Activated T-cell treated with anti-CD3 and anti-CD28 coated beads, Interleukin-2, amount 50 U/mL, for 24 hours (primary cell): ENCODE measurements around the gene AQP12A.
"Not testable (repeated sequence)": the region's sequence is repeated elsewhere in the genome, so short reads cannot be mapped to it uniquely, and the experiment has no call there.

Experiments
- DNase-seq: peaks from one replicate; pipeline ENCODE4 v3.0.0-alpha.2; 2020
- H3K27ac Mint-ChIP-seq: 2 replicates; pipeline ENCODE4 v1.8.0; 2020; ENCODE audit warnings: mild to moderate bottlenecking, mixed read lengths
- H3K27me3 Mint-ChIP-seq: 2 replicates; pipeline ENCODE4 v1.8.0; 2020; ENCODE audit warnings: mixed read lengths
- H3K36me3 Mint-ChIP-seq: 2 replicates; pipeline ENCODE4 v1.8.0; 2020; ENCODE audit warnings: low read depth, mixed read lengths
- H3K4me1 Mint-ChIP-seq: 2 replicates; pipeline ENCODE4 v1.8.0; 2020; ENCODE audit warnings: low read depth, mixed read lengths
- H3K4me3 Mint-ChIP-seq: 2 replicates; pipeline ENCODE4 v1.8.0; 2020; ENCODE audit warnings: mild to moderate bottlenecking, moderate library complexity, mixed read lengths
- H3K9me3 Mint-ChIP-seq: 2 replicates; pipeline ENCODE4 v1.8.0; 2020; ENCODE audit warnings: mixed read lengths

AQP12A gene

DNA sequence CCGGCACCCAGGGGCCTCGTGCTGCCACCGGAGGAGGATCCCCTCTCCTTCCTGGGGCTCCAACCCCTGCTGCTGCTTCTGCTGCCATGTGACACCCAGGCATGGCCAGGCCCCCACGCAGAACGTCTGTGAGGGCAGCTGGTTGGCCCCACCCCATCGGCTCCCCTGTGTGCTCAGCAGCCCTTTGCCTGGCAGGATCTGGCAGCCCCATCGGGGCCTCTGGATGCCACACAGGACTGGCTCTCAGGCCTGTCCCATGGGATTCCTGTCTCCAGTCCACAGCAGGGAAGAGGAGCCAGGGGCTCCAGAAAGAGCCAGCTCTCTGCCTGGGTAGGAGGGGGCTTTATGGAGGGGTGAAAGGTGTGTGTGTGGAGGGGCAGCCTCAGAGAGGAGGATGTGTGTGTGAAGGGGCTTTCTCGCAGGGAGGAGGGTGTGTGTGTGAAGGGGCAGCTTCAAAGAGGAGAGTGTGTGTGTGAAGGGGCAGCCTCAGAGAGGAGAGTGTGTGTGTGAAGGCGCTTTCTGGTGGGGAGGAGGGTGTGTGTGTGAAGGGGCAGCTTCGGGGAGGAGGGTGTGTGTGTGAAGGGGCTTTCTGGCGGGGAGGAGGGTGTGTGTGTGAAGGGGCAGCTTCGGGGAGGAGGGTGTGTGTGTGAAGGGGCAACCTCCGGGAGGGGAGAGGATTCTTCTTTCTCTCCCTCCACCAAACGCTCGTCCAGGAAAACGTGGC, 17.0 kb upstream of the AQP12A start:
- not testable (repeated sequence) for DNase-seq

DNA sequence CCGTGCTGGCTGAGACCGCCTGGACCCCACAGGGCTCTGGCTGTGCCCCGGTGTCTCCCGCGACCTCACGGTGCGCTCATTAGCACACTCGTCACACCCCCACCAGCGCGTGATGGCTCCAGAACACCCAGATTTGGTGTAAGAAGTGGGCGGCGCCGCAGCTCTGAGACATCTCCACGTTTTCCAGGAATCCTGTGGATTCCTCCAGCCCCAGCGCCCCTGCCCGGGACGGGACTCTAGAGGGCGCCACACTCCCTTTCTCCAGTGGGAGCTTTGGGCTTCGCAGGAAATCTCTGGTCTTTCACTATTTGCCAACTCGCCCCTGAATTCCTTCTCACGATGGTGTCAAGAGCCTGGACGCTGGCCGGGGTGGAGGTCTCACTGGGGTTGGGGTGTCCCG, 16.3 kb upstream of the AQP12A start:
- not testable (repeated sequence) for H3K4me1 Mint-ChIP-seq, H3K27ac Mint-ChIP-seq, DNase-seq

More for the DNA sequence above, 17.0 kb upstream of the AQP12A start:
- H3K9me3 Mint-ChIP-seq, H3K4me3 Mint-ChIP-seq, H3K36me3 Mint-ChIP-seq, H3K27ac Mint-ChIP-seq, H3K4me1 Mint-ChIP-seq: not testable (repeated sequence)
- H3K27me3 Mint-ChIP-seq: peaks cover 26% of the 10 kb centered on the region

DNA sequence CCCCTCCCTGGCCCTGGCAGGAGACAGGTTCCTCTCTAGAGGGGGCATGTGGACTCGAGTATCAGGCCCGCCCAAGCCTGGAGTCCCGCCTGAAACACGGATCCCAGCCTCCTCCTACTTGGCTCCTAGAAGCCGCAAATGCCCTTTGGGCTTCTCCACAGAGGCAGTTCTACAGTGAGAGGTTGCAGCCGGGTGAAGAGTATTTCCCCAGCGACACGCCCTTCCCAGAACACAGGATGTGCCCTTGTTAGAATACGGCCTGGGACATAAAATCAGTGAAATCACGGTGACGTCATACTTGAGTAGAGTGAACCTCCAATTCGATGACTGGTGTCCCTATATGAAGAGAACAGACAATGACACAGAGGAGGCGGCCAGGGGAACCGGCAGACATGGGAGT, 13.6 kb upstream of the AQP12A start:
- not testable (repeated sequence) for H3K36me3 Mint-ChIP-seq, DNase-seq, H3K27ac Mint-ChIP-seq, H3K4me3 Mint-ChIP-seq, H3K9me3 Mint-ChIP-seq, H3K4me1 Mint-ChIP-seq
- peaks cover 14% of the 10 kb centered on the region for H3K27me3 Mint-ChIP-seq

More for the DNA sequence above, 16.3 kb upstream of the AQP12A start:
- H3K9me3 Mint-ChIP-seq, H3K4me3 Mint-ChIP-seq, H3K36me3 Mint-ChIP-seq: not testable (repeated sequence)
- peaks cover 26% of the 10 kb centered on the region for H3K27me3 Mint-ChIP-seq

DNA sequence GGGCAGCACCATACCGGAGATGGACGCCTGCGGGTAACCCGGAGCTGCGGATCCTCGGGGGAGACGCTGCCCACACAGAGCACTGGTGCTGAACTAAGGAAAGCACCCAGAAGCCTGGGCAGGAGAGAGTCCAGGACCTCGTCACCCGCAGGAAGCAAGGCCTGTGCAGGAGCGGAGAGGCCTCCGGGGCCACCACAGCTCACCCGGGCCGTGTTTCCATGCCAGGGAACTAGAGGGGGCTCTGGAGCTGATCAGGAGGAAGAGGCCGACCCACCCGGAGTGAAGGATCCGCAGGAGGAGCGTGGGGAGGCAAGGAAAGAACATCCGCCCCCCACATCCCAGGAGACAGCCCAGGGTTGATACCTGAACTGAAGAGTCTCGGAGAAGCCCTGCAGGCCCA, 12.8 kb upstream of the AQP12A start:
- H3K27me3 Mint-ChIP-seq, H3K36me3 Mint-ChIP-seq, H3K4me1 Mint-ChIP-seq, H3K9me3 Mint-ChIP-seq, H3K4me3 Mint-ChIP-seq, H3K27ac Mint-ChIP-seq, DNase-seq: not testable (repeated sequence)

DNA sequence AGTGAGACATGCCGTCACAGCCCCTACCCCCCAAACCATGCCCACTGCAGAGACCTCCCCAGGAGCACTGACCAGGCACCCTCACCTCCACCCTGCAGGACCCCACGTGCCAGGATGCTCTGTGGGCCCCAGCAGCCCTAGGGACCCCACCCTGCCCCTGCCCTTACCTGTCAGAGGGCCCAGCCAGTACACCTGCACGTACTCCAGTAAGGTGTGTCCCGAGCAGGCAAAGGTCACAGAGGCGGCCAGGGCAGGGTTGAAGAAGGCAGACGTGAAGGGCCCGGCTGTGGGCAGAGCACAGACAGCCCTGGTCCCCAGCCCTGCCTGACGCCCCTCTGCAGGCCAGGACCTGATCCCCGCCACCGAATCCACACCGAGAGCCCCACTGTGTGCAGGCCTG, 11.5 kb upstream of the AQP12A start:
- H3K27ac Mint-ChIP-seq, H3K36me3 Mint-ChIP-seq, DNase-seq, H3K4me3 Mint-ChIP-seq, H3K27me3 Mint-ChIP-seq, H3K9me3 Mint-ChIP-seq, H3K4me1 Mint-ChIP-seq: not testable (repeated sequence)

DNA sequence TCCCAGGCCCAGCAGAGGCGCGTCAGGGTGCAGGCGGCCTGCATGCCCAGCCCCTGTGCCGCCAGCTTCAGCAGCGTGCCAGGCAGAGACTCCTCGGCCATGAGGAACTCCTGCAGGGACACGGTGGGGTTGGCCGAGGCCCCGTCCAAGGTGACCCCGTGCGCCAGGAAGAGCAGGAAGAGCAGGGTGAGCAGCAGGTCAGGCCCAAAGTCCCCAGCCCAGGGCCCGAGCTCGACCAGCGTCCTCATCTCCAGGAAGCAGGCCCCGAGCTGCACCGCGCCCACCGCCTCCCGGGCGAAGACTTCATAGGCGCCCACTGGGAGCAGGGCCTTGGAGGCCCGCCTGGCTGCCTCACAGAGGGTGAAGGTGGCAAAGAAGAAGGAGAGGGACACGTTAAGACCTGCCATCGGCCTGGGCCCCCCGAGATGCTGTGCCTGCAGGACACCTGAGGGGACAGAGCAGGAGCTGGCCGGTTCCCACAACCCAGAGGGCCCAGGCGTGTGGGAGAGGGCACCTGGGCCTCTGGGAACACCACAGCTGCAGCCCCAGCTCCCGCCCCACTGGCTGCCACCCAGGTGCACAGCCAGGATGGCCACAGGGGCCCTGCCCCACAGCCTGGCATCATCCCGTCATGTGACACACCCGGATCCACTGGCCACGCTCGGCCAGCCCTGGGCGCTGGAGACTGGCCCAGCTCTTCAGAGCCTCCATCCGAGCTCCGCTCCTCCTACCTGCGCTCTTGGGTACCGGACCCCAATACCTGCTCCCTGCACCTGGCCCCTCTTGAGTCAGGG, 9.0 kb upstream of the AQP12A start, which contains the start of gene AQP12B:
AQP12B (minus strand) TSS at position 455 of the 794 bp plus-strand sequence; CDS start at position 407, 48 bp downstream.
- H3K27me3 Mint-ChIP-seq, H3K27ac Mint-ChIP-seq, H3K36me3 Mint-ChIP-seq, H3K9me3 Mint-ChIP-seq, H3K4me3 Mint-ChIP-seq, H3K4me1 Mint-ChIP-seq: not testable (repeated sequence)
- peak; percentile 26 for DNase-seq

DNA sequence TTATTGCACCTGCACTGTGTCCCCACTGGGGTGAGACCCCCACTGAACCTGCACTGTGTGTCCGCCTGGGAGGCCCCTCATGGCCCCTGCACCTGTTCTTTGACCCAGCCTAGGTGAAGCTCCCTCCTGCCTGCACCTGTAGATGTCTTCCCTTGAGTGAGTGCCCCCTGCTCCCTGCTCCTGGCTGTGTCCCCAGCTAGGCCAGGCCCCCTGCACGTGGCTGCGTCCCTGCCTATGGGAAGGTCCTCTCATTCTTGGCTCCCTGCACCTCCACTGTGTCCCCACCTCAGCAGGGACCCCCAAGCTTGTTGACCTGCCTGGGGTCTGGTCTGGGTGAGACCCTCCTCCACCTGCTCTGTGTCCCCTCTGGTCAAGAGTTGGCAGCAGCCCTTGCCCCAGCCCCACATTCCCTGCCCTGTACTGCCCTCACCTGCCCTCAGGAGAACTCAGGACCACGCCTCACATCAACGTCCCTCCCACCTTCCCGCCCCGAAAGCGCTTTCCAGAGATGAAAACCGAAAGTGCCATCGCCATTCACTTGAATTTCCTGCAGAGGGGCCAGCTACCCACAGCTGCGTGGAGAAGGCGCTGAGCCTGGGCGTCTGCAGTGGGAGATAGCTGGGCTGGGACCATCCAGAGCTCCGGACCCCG, 8.2 kb upstream of the AQP12A start:
- H3K4me1 Mint-ChIP-seq, H3K4me3 Mint-ChIP-seq, H3K36me3 Mint-ChIP-seq, H3K27ac Mint-ChIP-seq, H3K27me3 Mint-ChIP-seq, H3K9me3 Mint-ChIP-seq: not testable (repeated sequence)
- peak; percentile 28 for DNase-seq

DNA sequence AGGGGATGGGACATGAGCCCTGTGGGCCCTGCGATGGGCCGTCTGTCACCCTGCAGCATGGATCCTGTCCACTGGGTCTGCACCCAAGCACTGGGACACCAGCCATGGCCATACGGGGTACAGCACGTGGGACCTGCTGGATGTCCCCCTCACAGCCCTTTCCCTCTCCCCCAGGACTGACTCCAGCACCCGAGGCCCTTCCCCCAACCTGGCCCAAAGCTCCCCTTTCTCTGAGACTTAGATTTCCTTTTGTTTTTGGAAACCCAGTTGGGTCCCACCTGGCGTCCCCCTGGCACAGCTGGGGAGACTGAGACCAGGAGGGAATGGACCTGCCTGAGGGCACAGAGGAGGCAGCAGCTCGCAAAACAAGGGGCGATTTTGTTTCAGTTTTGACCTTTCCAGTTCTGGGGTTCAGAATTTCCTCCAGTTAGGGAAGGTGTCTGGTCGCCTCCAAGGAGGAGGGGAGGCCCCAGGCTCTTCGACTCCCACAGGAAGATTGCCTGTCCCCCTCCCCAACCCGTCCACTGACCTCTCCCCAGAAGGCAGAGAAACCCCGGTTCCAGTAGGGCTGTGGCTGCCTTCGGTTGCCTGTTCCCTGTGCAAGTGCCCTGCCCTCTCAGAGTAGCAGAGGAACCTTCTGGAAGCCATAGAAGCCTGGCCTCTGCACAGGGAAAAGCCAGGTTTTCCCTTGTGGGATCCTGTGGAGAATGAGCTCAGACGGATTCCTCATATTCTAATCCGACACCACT, 7.5 kb upstream of the AQP12A start:
- not testable (repeated sequence) for H3K4me3 Mint-ChIP-seq, H3K9me3 Mint-ChIP-seq
- peak; percentile 26 for DNase-seq

DNA sequence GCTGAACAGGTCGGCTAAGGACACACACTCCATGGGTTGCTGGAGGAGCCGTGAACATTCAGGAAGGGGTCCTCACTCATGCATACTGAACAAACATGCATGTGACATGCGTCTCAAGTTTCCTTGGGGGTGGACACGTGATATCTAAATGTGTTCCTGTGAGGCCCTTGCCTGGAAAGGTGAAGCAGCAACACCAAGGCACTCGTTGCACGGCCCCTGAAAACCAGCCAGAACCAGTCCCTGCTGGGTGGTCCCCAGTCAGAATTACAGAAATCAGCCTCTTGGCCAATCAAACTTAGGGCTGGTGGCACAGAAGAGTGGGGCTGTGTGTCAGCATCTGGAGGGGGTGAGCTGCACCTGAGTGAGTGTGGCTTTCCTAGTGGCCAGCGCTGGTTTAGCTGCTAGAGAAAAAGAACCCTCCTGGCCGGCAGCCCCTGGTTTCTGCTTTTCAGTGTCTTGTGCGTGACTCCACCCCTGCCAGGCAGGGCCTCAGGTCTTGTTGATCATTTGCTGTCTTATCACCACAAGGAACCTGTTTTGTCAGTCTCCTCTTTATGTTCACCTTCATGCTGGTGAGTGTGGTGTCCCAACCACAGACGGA, 5.8 kb upstream of the AQP12A start:
- Mint-ChIP-seq H3K27me3 (no peaks in the 10 kb centered on the region), H3K27ac (no peak overlapping the region), H3K36me3 (no peaks in the 10 kb centered on the region), H3K4me3 (no peak overlapping the region), H3K9me3 (no peaks in the 10 kb centered on the region), H3K4me1 (peaks cover 13% of the 10 kb centered on the region)
- DNase-seq: no peak

More for the DNA sequence above, 7.5 kb upstream of the AQP12A start:
- not testable (repeated sequence) for H3K27me3 Mint-ChIP-seq, H3K36me3 Mint-ChIP-seq, H3K27ac Mint-ChIP-seq, H3K4me1 Mint-ChIP-seq

DNA sequence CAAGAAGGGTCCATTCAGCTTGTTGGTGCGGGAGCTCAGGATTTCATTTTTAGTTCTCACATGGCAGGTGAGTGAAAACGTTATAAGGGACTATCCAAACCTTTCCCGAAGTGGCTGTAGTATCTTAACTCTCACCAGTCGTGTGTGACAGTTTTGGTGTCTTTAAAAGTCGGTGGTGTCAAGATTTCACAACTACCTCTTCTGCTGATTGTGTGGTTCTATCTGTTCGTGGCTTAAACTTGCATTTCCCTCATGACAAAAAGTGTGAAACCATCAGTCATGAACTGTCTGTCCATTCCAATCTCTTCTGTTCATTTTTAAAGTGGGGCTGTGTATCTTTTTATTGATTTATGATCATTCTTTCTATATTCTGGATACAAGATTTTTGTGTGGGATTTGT, 5.2 kb upstream of the AQP12A start:
- no peak overlapping the region for H3K27ac Mint-ChIP-seq
- no peaks in the 10 kb centered on the region for H3K9me3 Mint-ChIP-seq
- H3K4me1 Mint-ChIP-seq: peaks cover 15% of the 10 kb centered on the region

DNA sequence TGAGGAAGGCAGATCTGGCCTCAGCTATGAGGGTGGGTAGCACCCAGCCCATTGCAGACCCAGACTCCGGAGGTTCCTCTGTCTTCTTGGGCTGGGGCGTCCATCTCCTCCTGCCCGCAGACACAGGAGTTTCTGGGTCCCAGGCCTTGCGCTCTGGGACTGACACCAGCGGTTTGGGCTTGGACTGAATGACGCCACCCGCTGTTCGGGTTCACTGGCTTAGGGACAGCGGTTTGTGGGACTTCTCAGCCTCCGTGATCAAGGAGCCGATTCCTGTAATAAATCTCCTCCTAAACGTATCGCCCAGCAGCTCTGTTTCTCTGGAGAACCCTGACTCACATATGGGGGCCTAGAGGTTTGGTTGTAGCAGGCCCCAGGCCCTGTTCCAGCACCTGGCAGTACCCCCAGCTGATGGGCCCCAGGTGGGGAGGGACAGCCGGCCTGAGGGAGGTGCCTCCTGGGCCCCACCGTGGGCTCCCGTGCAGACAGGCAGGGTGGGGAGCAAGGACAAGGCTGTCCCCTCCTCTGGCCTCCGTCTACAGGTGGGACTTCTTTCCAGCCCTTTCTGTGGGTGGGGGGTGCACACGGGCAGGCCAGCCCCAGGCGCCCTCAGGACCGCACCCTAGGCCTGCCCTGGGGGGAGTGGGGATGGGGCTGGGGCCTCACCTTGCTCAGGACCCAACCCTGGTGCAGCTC, 4.5 kb upstream of the AQP12A start:
- no peak for DNase-seq
- Mint-ChIP-seq H3K4me3 (no peak overlapping the region), H3K4me1 (peaks cover 15% of the 10 kb centered on the region), H3K27me3 (no peaks in the 10 kb centered on the region), H3K9me3 (no peaks in the 10 kb centered on the region), H3K27ac (no peak overlapping the region), H3K36me3 (no peaks in the 10 kb centered on the region)

More for the DNA sequence above, 5.2 kb upstream of the AQP12A start:
- no peak for DNase-seq
- Mint-ChIP-seq H3K4me3 (no peak overlapping the region), H3K36me3 (no peaks in the 10 kb centered on the region), H3K27me3 (no peaks in the 10 kb centered on the region)

DNA sequence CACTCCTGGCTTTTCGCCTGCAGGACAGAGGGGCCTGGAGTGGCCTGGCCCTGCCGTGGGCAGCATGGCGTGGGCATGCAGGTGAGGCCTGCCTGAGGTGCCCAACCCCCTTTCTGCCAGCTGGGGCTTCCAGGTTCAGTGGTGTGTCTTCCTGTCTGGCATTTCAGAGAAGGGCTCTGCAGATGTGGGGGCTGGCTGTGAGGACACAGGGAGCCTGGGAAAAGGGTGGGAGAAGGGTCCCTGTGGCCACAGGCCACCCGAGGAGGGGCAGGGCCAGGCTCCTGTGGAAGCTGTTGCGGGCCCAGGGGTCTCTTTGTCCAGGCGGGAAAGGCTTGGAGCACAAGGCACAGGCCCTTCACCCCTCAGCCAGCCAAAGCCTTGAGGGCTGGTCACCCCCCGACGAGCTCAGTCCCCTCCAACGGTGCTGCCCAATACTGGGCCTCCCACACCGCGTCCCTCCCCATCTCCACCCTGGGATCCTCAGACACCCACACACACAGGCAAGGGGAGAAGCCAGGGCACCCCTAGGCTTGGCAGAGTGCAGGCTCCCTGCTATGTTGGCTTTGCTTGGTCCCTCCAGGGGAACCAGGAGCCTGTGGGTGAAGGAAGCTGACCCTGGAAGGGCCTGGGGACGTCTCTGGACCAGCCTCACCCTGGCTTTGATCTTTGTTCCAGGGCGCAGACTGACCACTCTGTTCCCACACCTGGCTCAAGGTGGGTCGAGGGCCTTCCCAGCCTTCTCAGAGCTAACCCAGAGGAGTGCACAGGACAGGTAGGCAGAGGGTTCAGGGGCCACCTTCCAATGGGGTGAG, 3.7 kb upstream of the AQP12A start:
- no peak overlapping the region for H3K4me3 Mint-ChIP-seq
- no peaks in the 10 kb centered on the region for H3K27me3 Mint-ChIP-seq
- DNase-seq: peak; percentile 25
- H3K27ac Mint-ChIP-seq: no peak overlapping the region
- peaks cover 15% of the 10 kb centered on the region for H3K4me1 Mint-ChIP-seq
- no peaks in the 10 kb centered on the region for H3K9me3 Mint-ChIP-seq
- H3K36me3 Mint-ChIP-seq: no peaks in the 10 kb centered on the region

DNA sequence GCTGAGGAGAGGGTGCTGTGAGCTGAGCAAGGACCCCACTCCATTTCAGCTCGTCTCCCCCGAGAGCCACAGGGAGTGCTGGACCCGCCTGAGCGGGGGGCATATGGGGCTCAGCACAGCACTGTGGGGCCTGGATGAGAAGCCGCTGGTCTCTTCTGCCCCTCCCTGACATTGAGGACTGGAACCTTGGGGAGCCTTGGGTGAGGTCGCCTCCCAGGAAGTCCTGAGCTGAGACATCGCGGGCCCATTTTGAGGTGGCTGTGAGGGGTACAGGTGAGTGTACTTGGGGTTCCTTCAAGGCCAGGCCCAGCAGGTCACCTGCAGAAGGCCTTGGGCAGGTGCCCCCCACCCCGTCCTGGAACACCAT, 3.1 kb upstream of the AQP12A start:
- Mint-ChIP-seq H3K27ac (no peak overlapping the region), H3K36me3 (no peaks in the 10 kb centered on the region), H3K4me3 (no peak overlapping the region), H3K9me3 (no peaks in the 10 kb centered on the region), H3K27me3 (no peaks in the 10 kb centered on the region), H3K4me1 (peaks cover 15% of the 10 kb centered on the region)
- DNase-seq: peak; percentile 22
